ENCODE results near the gene CHST3.

Gene CHST3

DNA sequence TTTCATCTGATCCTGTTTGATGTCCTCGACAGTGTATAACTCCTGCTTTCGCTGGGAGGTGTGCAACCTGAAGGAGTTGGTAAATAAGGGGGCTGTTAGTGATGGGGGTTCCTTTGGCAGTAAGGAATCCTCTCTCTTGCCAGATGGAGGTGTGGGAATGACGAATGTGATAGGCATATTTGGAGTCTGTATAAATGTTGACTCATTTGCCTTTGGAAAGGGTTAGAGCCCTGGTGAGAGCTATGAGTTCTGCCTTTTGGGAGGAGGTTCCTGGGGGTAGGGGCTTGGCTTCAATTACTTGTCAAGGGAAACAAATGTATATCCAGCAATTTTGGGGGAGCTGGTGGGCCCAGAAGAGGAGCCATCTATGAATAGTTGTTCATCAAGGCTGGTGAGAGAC, 11.4 kb upstream of the CHST3 start:
- no peak overlapping the region for H3K4me3 ChIP-seq (ENCODE audit: low read depth, low read length)
- no peak for DNase-seq (ENCODE audit: low read depth)
- TF ChIP-seq CTCF (IDR thresholded peaks at IDR 0.05; ENCODE audit: low read depth, low read length): no peak
- TF ChIP-seq POLR2A (IDR thresholded peaks at IDR 0.05; ENCODE audit: extremely low read depth, insufficient read length): no peak
- TF ChIP-seq MYC (IDR thresholded peaks at IDR 0.05; ENCODE audit: low read depth, low read length): no peak
- TF ChIP-seq, protein P1, sequence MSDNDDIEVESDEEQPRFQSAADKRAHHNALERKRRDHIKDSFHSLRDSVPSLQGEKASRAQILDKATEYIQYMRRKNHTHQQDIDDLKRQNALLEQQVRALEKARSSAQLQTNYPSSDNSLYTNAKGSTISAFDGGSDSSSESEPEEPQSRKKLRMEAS (IDR thresholded peaks at IDR 0.05; ENCODE audit: low read depth, low read length): no peak

DNA sequence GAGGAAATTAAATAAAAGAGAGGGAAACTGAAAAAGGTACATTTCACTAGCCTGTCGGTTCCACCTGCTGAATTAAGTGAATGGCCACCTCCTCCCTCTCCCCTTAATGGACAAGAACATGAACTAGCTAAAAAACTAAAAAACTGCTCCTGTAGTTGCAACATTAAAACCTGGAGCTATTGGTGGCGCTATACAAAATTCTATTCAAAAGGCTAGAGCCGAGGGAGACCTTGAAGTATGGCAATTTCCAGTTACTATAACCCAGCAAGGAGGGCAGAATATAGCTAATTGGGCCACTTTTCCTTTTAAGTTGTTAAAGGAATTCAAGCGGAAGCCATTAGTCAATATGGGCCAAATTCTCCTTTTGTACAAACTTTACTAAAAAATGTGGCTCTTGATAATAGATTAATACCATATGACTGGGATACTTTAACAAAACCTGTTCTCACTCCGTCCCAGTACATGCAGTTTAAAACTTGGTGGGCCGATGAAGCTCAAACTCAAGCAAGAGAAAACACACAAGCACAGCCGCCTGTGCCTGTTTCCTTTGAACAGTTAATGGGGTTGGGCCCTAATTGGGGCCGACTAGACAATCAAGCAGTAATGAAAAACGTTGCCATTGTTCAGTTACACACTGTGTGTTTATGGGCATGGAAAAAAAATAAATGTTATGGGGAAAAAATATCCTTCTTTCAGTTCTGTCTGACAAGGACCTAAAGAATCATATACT, 6.5 kb upstream of the CHST3 start:
- no peak overlapping the region for H3K4me3 ChIP-seq (ENCODE audit: low read depth, low read length)

DNA sequence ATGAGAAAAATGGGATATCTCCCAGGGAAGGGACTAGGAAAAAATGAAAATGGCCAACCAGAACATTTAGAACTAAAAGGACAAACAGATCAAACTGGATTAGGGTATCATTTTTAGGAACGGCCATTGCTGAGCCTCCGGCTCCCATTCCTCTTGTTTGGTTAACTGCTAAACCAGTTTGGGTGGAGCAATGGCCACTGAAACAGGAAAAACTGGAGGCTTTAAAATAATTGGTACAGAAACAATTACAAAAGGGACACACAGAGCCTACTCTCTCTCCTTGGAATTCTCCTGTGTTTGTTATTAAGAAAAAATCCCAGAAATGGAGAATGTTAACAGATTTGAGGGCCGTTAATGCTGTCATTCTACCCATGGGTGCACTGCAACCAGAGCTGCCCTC, 4.7 kb upstream of the CHST3 start:
- no peak for DNase-seq (ENCODE audit: low read depth)
- TF ChIP-seq POLR2A (IDR thresholded peaks at IDR 0.05; ENCODE audit: extremely low read depth, insufficient read length) (no peak), MYC (IDR thresholded peaks at IDR 0.05; ENCODE audit: low read depth, low read length) (no peak), CTCF (IDR thresholded peaks at IDR 0.05; ENCODE audit: low read depth, low read length) (no peak)
- TF ChIP-seq, protein P1 (IDR thresholded peaks at IDR 0.05; ENCODE audit: low read depth, low read length): no peak
- H3K4me3 ChIP-seq (ENCODE audit: low read depth, low read length): no peak overlapping the region

More for the DNA sequence above, 6.5 kb upstream of the CHST3 start:
- TF ChIP-seq POLR2A (IDR thresholded peaks at IDR 0.05; ENCODE audit: extremely low read depth, insufficient read length): no peak
- TF ChIP-seq CTCF (IDR thresholded peaks at IDR 0.05; ENCODE audit: low read depth, low read length): no peak
- TF ChIP-seq, protein P1 (IDR thresholded peaks at IDR 0.05; ENCODE audit: low read depth, low read length): no peak
- TF ChIP-seq MYC (IDR thresholded peaks at IDR 0.05; ENCODE audit: low read depth, low read length): no peak
- DNase-seq (ENCODE audit: low read depth): no peak

DNA sequence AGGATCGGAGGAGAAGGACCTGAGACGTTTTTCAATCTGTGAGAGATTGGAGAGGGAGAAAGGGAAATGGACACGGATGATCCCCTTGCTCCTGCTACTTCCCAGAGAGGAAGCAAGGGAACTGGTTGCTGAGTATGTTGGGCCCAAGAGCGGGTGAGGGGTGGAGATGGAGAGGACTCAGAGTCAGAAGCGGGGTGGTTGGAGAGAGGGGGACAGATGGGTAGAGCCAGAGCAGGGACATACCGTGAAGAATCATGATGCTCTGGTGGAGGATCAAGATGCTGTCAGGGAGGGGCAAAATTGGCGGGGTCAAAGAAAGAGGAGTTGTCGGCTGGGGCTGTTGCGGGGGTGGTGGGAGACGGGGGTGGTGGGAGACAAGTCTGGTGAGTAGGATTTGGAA, 2.4 kb upstream of the CHST3 start:
- TF ChIP-seq CTCF (IDR thresholded peaks at IDR 0.05; ENCODE audit: low read depth, low read length) (no peak), MYC (IDR thresholded peaks at IDR 0.05; ENCODE audit: low read depth, low read length) (no peak), POLR2A (IDR thresholded peaks at IDR 0.05; ENCODE audit: extremely low read depth, insufficient read length) (no peak)
- TF ChIP-seq, protein P1 (IDR thresholded peaks at IDR 0.05; ENCODE audit: low read depth, low read length): no peak
- DNase-seq (ENCODE audit: low read depth): no peak
- no peak overlapping the region for H3K4me3 ChIP-seq (ENCODE audit: low read depth, low read length)

GRCh38 chr10:71962901-71963300, 1.3 kb upstream of the CHST3 start:
- H3K4me3 ChIP-seq (ENCODE audit: low read depth, low read length): no peak overlapping the region
- DNase-seq (ENCODE audit: low read depth): no peak

More at GRCh38 chr10:71962901-71963300, 1.3 kb upstream of the CHST3 start:
- no peak for TF ChIP-seq CTCF (IDR thresholded peaks at IDR 0.05; ENCODE audit: low read depth, low read length)
- no peak for TF ChIP-seq POLR2A (IDR thresholded peaks at IDR 0.05; ENCODE audit: extremely low read depth, insufficient read length)
- TF ChIP-seq, protein P1 (IDR thresholded peaks at IDR 0.05; ENCODE audit: low read depth, low read length): no peak
- no peak for TF ChIP-seq MYC (IDR thresholded peaks at IDR 0.05; ENCODE audit: low read depth, low read length)

Measured in NB4 (cell line).